H1 (cell line): ENCODE measurements around the gene POU5F1. TPM values are rescaled to one million over a fixed set of nuclear protein-coding genes. Genes with fewer than 3 reads are reported as not detected.

ENCODE experiments used
- CTCF ChIA-PET: fragments of 300-600 bp; sonication (Branson Sonifier 250); formaldehyde crosslinking; loops from one replicate; lab custom pipeline; 2021; ENCODE audit not compliant: partially characterized antibody; lab: Charles Lee
- POLR2A ChIA-PET: fragments of 300-600 bp; sonication (Branson Sonifier 250); formaldehyde crosslinking; loops from one replicate; lab custom pipeline; 2021; ENCODE audit warnings: inconsistent platforms; ENCODE audit not compliant: partially characterized antibody; lab: Charles Lee
- DNase-seq, 2 experiments: peaks; one replicate each; pipeline versions ENCODE4 v3.0.0 to v3.0.0-alpha.2; 2010 to 2022; ENCODE audit warnings: low spot score in 2 of 2, low read depth in 1 of 2, mixed read lengths in 1 of 2
- FAIRE-seq: peaks from 2 replicates; lab custom pipeline; 2011; peaks lifted over from hg19 to GRCh38; lab: Jason Lieb, UNC
- H2AFZ ChIP-seq: 2 replicates; pipeline ENCODE4 v1.8.1; 2012; ENCODE audit warnings: low read length, inconsistent platforms
- H2AK5ac ChIP-seq: 2 replicates; pipeline ENCODE4 v1.6.1; 2013; ENCODE audit warnings: low read depth, low read length
- H2BK120ac ChIP-seq: replicated peaks from 2 replicates; pipeline ENCODE3; 2013; ENCODE audit warnings: low read depth, low read length, inconsistent platforms
- H2BK12ac ChIP-seq: 2 replicates; pipeline ENCODE4 v1.6.1; 2013; ENCODE audit warnings: low read depth, low read length
- H2BK15ac ChIP-seq: 2 replicates; pipeline ENCODE4 v1.6.1; 2013; ENCODE audit warnings: low read length
- H2BK20ac ChIP-seq: 2 replicates; pipeline ENCODE4 v1.6.1; 2013; ENCODE audit warnings: low read length
- H2BK5ac ChIP-seq: 2 replicates; pipeline ENCODE4 v1.6.1; 2013; ENCODE audit warnings: low read depth, low read length
- H3K14ac ChIP-seq: 2 replicates; pipeline ENCODE4 v1.6.1; 2013; ENCODE audit warnings: inconsistent platforms; ENCODE audit not compliant: insufficient read length
- H3K18ac ChIP-seq: 2 replicates; pipeline ENCODE4 v1.6.1; 2013; ENCODE audit warnings: low read length; ENCODE audit errors: extremely low read depth
- H3K23ac ChIP-seq: 2 replicates; pipeline ENCODE4 v1.6.1; 2013; ENCODE audit warnings: inconsistent platforms; ENCODE audit not compliant: insufficient read length
- H3K23me2 ChIP-seq: 2 replicates; pipeline ENCODE4 v1.6.1; 2013; ENCODE audit warnings: low read depth, low read length
- H3K27ac ChIP-seq: 2 replicates; pipeline ENCODE4 v1.6.1; 2011; ENCODE audit warnings: low read depth, low read length, inconsistent platforms
- H3K27me3 ChIP-seq, 4 experiments: replicated peaks in 1 of 4; 1 replicate in 1 of 4; 2 replicates in 3 of 4; pipeline versions ENCODE4 v1.6.1 to v1.8.1; 2011 to 2013; ENCODE audit warnings: low read length in 3 of 4, mild to moderate bottlenecking in 3 of 4, inconsistent platforms in 2 of 4, mixed read lengths in 2 of 4, moderate library complexity in 1 of 4; ENCODE audit not compliant: control insufficient read depth in 3 of 4, insufficient read depth in 3 of 4; ENCODE audit errors: extremely low read depth in 1 of 4
- H3K36me3 ChIP-seq, 4 experiments: 2 replicates each; pipeline versions ENCODE4 v1.6.1 to v1.8.1; 2011 to 2013; ENCODE audit warnings: mild to moderate bottlenecking in 4 of 4, low read length in 3 of 4, moderate library complexity in 2 of 4, control low read depth in 1 of 4, inconsistent platforms in 1 of 4; ENCODE audit not compliant: insufficient read depth in 4 of 4, control insufficient read depth in 2 of 4
- H3K4ac ChIP-seq: replicated peaks from 2 replicates; pipeline ENCODE3; 2013; ENCODE audit warnings: low read length, low read depth, mixed read lengths, inconsistent platforms; ENCODE audit not compliant: insufficient read length
- H3K4me1 ChIP-seq, 4 experiments: replicated peaks in 1 of 4; 1 replicate in 1 of 4; 2 replicates in 3 of 4; pipeline versions ENCODE4 v1.6.1 to v1.8.1; 2011 to 2013; ENCODE audit warnings: low read length in 3 of 4, inconsistent platforms in 2 of 4, mixed read lengths in 1 of 4; ENCODE audit not compliant: insufficient read depth in 4 of 4, control insufficient read depth in 3 of 4
- H3K4me2 ChIP-seq, 2 experiments: 2 replicates each; pipeline versions ENCODE4 v1.6.1 to v1.8.1; 2011 to 2013; ENCODE audit warnings: low read depth in 2 of 2, low read length in 2 of 2, control low read depth in 1 of 2, inconsistent platforms in 1 of 2, mild to moderate bottlenecking in 1 of 2; ENCODE audit not compliant: insufficient read depth in 1 of 2
- H3K4me3 ChIP-seq, 4 experiments: fragments of 200-600, 300-600 bp in 1 of 4; sonication (generic), shearing (Covaris generic), sonication (Bioruptor Twin) in 1 of 4; 2 replicates each; pipeline versions ENCODE4 v1.5.1 to v1.8.1; 2011 to 2016; ENCODE audit warnings: low read length in 4 of 4, low read depth in 3 of 4, control low read depth in 2 of 4, inconsistent platforms in 2 of 4, mild to moderate bottlenecking in 2 of 4, mixed read lengths in 1 of 4, moderate library complexity in 1 of 4; ENCODE audit not compliant: insufficient read depth in 2 of 4; ENCODE audit errors: extremely low read depth in 1 of 4
- H3K56ac ChIP-seq: replicated peaks from 2 replicates; pipeline ENCODE3; 2013; ENCODE audit warnings: low read depth, mild to moderate bottlenecking, mixed read lengths, low read length, inconsistent platforms; ENCODE audit not compliant: insufficient read length
- H3K79me1 ChIP-seq: 2 replicates; pipeline ENCODE4 v1.6.1; 2013; ENCODE audit warnings: low read depth, low read length, control low read depth
- H3K79me2 ChIP-seq, 2 experiments: 2 replicates each; pipeline versions ENCODE4 v1.6.1 to v1.8.1; 2012 to 2013; ENCODE audit warnings: low read length in 2 of 2, mild to moderate bottlenecking in 2 of 2, inconsistent platforms in 1 of 2; ENCODE audit not compliant: insufficient read depth in 2 of 2, control insufficient read depth in 1 of 2
- H3K9ac ChIP-seq, 4 experiments: replicated peaks in 1 of 4; 1 replicate in 1 of 4; 2 replicates in 3 of 4; pipeline versions ENCODE4 v1.6.1 to v1.8.1; 2011 to 2013; ENCODE audit warnings: low read depth in 3 of 4, low read length in 3 of 4, control low read depth in 2 of 4, mild to moderate bottlenecking in 2 of 4, moderate library complexity in 2 of 4, inconsistent platforms in 1 of 4; ENCODE audit errors: extremely low read depth in 1 of 4
- H3K9me3 ChIP-seq, 2 experiments: 2 replicates each; pipeline versions ENCODE4 v1.6.1 to v1.8.1; 2012 to 2013; ENCODE audit warnings: mild to moderate bottlenecking in 2 of 2, moderate library complexity in 2 of 2, control low read depth in 1 of 2, inconsistent platforms in 1 of 2, low read depth in 1 of 2, low read length in 1 of 2, mixed read lengths in 1 of 2; ENCODE audit not compliant: insufficient read depth in 2 of 2
- H4K20me1 ChIP-seq, 2 experiments: replicated peaks in 1 of 2; 2 replicates each; pipeline versions ENCODE3 to v1.8.1; 2011 to 2013; ENCODE audit warnings: inconsistent platforms in 2 of 2, low read length in 2 of 2, mild to moderate bottlenecking in 1 of 2; ENCODE audit not compliant: insufficient read depth in 2 of 2, control insufficient read depth in 1 of 2
- H4K5ac ChIP-seq: 2 replicates; pipeline ENCODE4 v1.6.1; 2013; ENCODE audit warnings: low read length, low read depth, mixed read lengths, inconsistent platforms; ENCODE audit not compliant: insufficient read length
- H4K8ac ChIP-seq: 2 replicates; pipeline ENCODE4 v1.8.0; 2013; ENCODE audit warnings: mild to moderate bottlenecking, moderate library complexity, low read length, inconsistent platforms; ENCODE audit not compliant: insufficient read depth; ENCODE audit errors: extremely low read depth
- H4K91ac ChIP-seq: replicated peaks from 2 replicates; pipeline ENCODE3; 2013; ENCODE audit warnings: low read length, mixed read lengths, inconsistent platforms; ENCODE audit not compliant: insufficient read length
- CBX5 ChIP-seq: fragments of 300-800, 300-1000 bp; sonication (generic); IDR thresholded peaks from 2 replicates; pipeline ENCODE4 v1.7.1; 2016; ENCODE audit warnings: antibody characterized with exemption, low read length, low read depth
- FOSL1 ChIP-seq: IDR thresholded peaks from 2 replicates; pipeline ENCODE4 v1.6.1; 2011; ENCODE audit warnings: mild to moderate bottlenecking, low read depth, low read length, moderate library complexity; ENCODE audit not compliant: insufficient read depth
- JUN ChIP-seq: IDR thresholded peaks from 2 replicates; pipeline ENCODE4 v1.6.1; 2011; ENCODE audit warnings: low read depth, mild to moderate bottlenecking, improper control_type of control experiment, low read length
- RAD21 ChIP-seq, 2 experiments: IDR thresholded peaks in 1 of 2; conservative IDR thresholded peaks in 1 of 2; 2 replicates each; pipeline ENCODE4 v1.6.1; 2011; ENCODE audit warnings: low read depth in 2 of 2, low read length in 2 of 2, improper control_type of control experiment in 1 of 2, inconsistent platforms in 1 of 2, mild to moderate bottlenecking in 1 of 2, moderate library complexity in 1 of 2
- RNF2 ChIP-seq: fragments of 200-900, 300-1000 bp; sonication (generic); IDR thresholded peaks from 2 replicates; pipeline ENCODE4 v1.7.1; 2016; ENCODE audit warnings: borderline replicate concordance, low read depth, mild to moderate bottlenecking, antibody characterized with exemption, low read length; ENCODE audit not compliant: poor library complexity, severe bottlenecking; ENCODE audit errors: missing control alignments
- SP2 ChIP-seq: IDR thresholded peaks from 2 replicates; pipeline ENCODE4 v1.6.1; 2012; ENCODE audit warnings: mild to moderate bottlenecking, low read length, inconsistent platforms
- WGBS, 2 experiments: shearing (Covaris generic) in 1 of 2; methylation state at CpG; one replicate each; pipeline versions ENCODE4 v1.1.6 to v1.1.7; 2013 to 2015; ENCODE audit warnings: low lambda C conversion rate in 2 of 2, mixed read lengths in 2 of 2, inconsistent platforms in 1 of 2, low coverage in 1 of 2, missing lambda C conversion rate in 1 of 2; ENCODE audit not compliant: insufficient replicate concordance in 2 of 2, insufficient coverage in 1 of 2, insufficient read length in 1 of 2; ENCODE audit errors: extremely low coverage in 1 of 2, missing lambda C conversion rate in 1 of 2; 5-methylcytosine and 5-hydroxymethylcytosine counted together
- polyA plus RNA-seq, 7 experiments: library from polyadenylated mRNA; depleted of rRNA in 3 of 7; stranded (reverse) in 5 of 7; unstranded in 2 of 7; fragments of >200 nt in 5 of 7; fragments of 200-250 nt in 2 of 7; gene quantifications; 1 replicate in 5 of 7; 2 replicates in 1 of 7; 4 replicates in 1 of 7; pipeline versions ENCODE4 v1.2.1 to v1.2.3, GENCODE V29; 2011 to 2013; ENCODE audit warnings: missing spikeins in 2 of 7, mixed read lengths in 2 of 7
- total RNA-seq: library from RNA; stranded (reverse); fragmentation: NEBNext Ultra II Directional; extraction: Animal tissue kit (Norgen Biotek cat#: 25700); gene quantifications from 2 replicates; pipeline ENCODE4 v1.2.1, GENCODE V29; 2021
- TF ChIP-seq, protein P1 (sequence below), 3 experiments: IDR thresholded peaks; 1 replicate in 2 of 3; 2 replicates in 1 of 3; pipeline versions ENCODE4 v1.5.1 to v1.6.1; 2011; ENCODE audit warnings: low read length in 3 of 3, mild to moderate bottlenecking in 3 of 3, inconsistent platforms in 2 of 3, low read depth in 1 of 3, moderate library complexity in 1 of 3; ENCODE audit not compliant: insufficient read depth in 1 of 3; ENCODE audit errors: control extremely low read depth in 1 of 3
- TF ChIP-seq, protein P2 (sequence below): IDR thresholded peaks from 2 replicates; pipeline ENCODE4 v1.6.1; 2011; ENCODE audit warnings: low read length, improper control_type of control experiment

The POU5F1 gene
- total and polyA plus RNA-seq, 2 of the 8 experiments (the other 6 are each of a cell fraction or from before 2014, with no cell fraction given), result 2,437 to 2,526 TPM

DNA sequence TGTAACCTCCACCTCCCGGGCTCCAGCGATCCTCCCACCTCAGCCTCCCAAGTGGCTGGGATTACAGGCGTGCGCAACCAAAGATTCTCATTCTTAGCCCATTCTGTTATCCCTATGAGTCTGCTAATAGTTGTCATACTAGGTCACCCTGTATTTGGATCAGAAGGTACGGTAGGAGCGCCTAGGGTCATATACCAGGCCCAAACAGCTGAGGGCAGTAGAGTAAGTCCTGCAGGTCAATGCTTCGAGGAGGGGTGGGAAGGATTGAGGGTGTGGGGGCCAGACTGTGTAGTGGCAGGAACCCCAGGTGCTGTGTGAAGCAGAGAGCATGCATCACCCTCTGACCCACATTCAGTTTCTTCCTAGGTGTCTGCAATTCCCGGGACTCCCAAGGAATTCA lies 22.7 kb upstream of the POU5F1 start:
- H3K14ac ChIP-seq, result no peak overlapping the region
- H3K9ac ChIP-seq, result no peak overlapping the region
- no peak overlapping the region for H3K4me3 ChIP-seq
- H2BK120ac ChIP-seq, result no peak overlapping the region
- FAIRE-seq, result no peak
- H2AK5ac ChIP-seq, result no peak overlapping the region
- ChIA-PET POLR2A (interaction anchor here (61.6 kb wide), 1 partner anchor 46 kb away, joined by 2251 read pairs; the partner anchor contains the start of genes CCHCR1, CDSN, POU5F1 and PSORS1C1), CTCF (interaction anchor here (0.6 to 11.0 kb wide), 22 partner anchors 10 to 349 kb away, joined by 3 to 103 read pairs (median 8); partner anchors contain the start of genes C6orf15, PSORS1C2 and TCF19)
- H3K79me1 ChIP-seq, result no peaks in the 10 kb centered on the region
- DNase-seq, result no peak
- H2BK15ac ChIP-seq, result no peak overlapping the region
- no peak overlapping the region for H4K8ac ChIP-seq
- H3K23ac ChIP-seq, result no peak overlapping the region
- no peaks in the 10 kb centered on the region; the same call in 1 of the 2 replicates for H3K23me2 ChIP-seq
- H2BK5ac ChIP-seq, result no peak overlapping the region
- H3K4me1 ChIP-seq, result peaks cover 0 to 4% (median 0%) of the 10 kb centered on the region in 4 experiments; a peak in 2 of 7 replicates
- H3K9me3 ChIP-seq, result peaks cover 0 to 4% of the 10 kb centered on the region in 2 experiments; a peak in 1 of 4 replicates
- H3K18ac ChIP-seq, result no peak overlapping the region
- no peak overlapping the region; the same call in 1 of the 2 replicates for H2BK12ac ChIP-seq
- H3K36me3 ChIP-seq, result no peaks in the 10 kb centered on the region
- H3K27ac ChIP-seq, result no peak overlapping the region
- WGBS, 2 experiments, result 83% methylated on average over 8 of the region's 8 CpGs; no CpG with 5 or more reads in 1 of the 2 experiments
- H2AFZ ChIP-seq, result no peak overlapping the region
- no peaks in the 10 kb centered on the region for H3K27me3 ChIP-seq
- H2BK20ac ChIP-seq, result no peak overlapping the region
- H3K4me2 ChIP-seq, result no peak overlapping the region
- no peak overlapping the region for H4K91ac ChIP-seq
- no peak overlapping the region for H3K4ac ChIP-seq
- no peak overlapping the region for H3K56ac ChIP-seq
- no peaks in the 10 kb centered on the region for H4K20me1 ChIP-seq
- no peak overlapping the region for H4K5ac ChIP-seq
- no peaks in the 10 kb centered on the region for H3K79me2 ChIP-seq
- TF ChIP-seq CBX5 (no peak), SP2 (no peak), RAD21 (IDR thresholded peaks at IDR 0.05 in 1 of 2, conservative IDR thresholded peaks at IDR 0.05 in 1 of 2; ENCODE audit: low read depth in 2 of 2, low read length in 2 of 2) (peak; percentile 48 to 63), JUN (no peak), RNF2 (no peak), FOSL1 (no peak)
- TF ChIP-seq, protein P1, sequence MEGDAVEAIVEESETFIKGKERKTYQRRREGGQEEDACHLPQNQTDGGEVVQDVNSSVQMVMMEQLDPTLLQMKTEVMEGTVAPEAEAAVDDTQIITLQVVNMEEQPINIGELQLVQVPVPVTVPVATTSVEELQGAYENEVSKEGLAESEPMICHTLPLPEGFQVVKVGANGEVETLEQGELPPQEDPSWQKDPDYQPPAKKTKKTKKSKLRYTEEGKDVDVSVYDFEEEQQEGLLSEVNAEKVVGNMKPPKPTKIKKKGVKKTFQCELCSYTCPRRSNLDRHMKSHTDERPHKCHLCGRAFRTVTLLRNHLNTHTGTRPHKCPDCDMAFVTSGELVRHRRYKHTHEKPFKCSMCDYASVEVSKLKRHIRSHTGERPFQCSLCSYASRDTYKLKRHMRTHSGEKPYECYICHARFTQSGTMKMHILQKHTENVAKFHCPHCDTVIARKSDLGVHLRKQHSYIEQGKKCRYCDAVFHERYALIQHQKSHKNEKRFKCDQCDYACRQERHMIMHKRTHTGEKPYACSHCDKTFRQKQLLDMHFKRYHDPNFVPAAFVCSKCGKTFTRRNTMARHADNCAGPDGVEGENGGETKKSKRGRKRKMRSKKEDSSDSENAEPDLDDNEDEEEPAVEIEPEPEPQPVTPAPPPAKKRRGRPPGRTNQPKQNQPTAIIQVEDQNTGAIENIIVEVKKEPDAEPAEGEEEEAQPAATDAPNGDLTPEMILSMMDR (IDR thresholded peaks at IDR 0.05; ENCODE audit: control extremely low read depth in 1 of 3, insufficient read depth in 1 of 3, low read depth in 1 of 3, low read length in 3 of 3), result peak; percentile 38 to 51 (median 51)
- TF ChIP-seq, protein P2, sequence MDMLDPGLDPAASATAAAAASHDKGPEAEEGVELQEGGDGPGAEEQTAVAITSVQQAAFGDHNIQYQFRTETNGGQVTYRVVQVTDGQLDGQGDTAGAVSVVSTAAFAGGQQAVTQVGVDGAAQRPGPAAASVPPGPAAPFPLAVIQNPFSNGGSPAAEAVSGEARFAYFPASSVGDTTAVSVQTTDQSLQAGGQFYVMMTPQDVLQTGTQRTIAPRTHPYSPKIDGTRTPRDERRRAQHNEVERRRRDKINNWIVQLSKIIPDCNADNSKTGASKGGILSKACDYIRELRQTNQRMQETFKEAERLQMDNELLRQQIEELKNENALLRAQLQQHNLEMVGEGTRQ, result no peak
